CD14-positive monocyte (primary cell): Measurements from ENCODE around the gene VPS8. TPM values are rescaled to one million over a fixed set of nuclear protein-coding genes. Genes with fewer than 3 reads are reported as not detected.

Experiments used
- DNase-seq, 3 donors: peaks; one replicate each; pipeline ENCODE4 v3.0.0-alpha.2; 2011 to 2022
- H2AFZ ChIP-seq: 2 replicates; pipeline ENCODE4 v1.6.0; 2012; ENCODE audit warnings: mild to moderate bottlenecking, low read depth, low read length, inconsistent platforms; ENCODE audit not compliant: insufficient read depth, poor library complexity, severe bottlenecking
- H3K27ac ChIP-seq, 2 donors: 1 replicate in 1 of 2; 2 replicates in 1 of 2; pipeline ENCODE4 v1.5.1; 2012 to 2013; ENCODE audit warnings: low read length in 2 of 2, control low read depth in 1 of 2, inconsistent platforms in 1 of 2, low read depth in 1 of 2, mild to moderate bottlenecking in 1 of 2
- H3K27me3 ChIP-seq, 2 donors: one replicate each; pipeline versions ENCODE4 v1.6.0 to v1.6.1; 2011 to 2013; ENCODE audit warnings: low read length in 2 of 2; ENCODE audit not compliant: control insufficient read depth in 2 of 2, insufficient read depth in 2 of 2
- H3K36me3 ChIP-seq, 2 donors: replicated peaks in 1 of 2; 1 replicate in 1 of 2; 2 replicates in 1 of 2; pipeline versions ENCODE4 v1.5.1 to v1.6.1; 2012 to 2013; ENCODE audit warnings: low read length in 2 of 2, control low read depth in 1 of 2, inconsistent platforms in 1 of 2, mild to moderate bottlenecking in 1 of 2; ENCODE audit not compliant: insufficient read depth in 2 of 2, control insufficient read depth in 1 of 2
- H3K4me1 ChIP-seq, 2 donors: 1 replicate in 1 of 2; 2 replicates in 1 of 2; pipeline versions ENCODE4 v1.5.1 to v1.6.1; 2012 to 2013; ENCODE audit warnings: low read length in 2 of 2, control low read depth in 1 of 2, inconsistent platforms in 1 of 2, mild to moderate bottlenecking in 1 of 2, moderate library complexity in 1 of 2; ENCODE audit not compliant: insufficient read depth in 2 of 2, control insufficient read depth in 1 of 2
- H3K4me2 ChIP-seq: replicated peaks from 2 replicates; pipeline ENCODE3; 2012; ENCODE audit warnings: low read length, moderate library complexity, mild to moderate bottlenecking; ENCODE audit not compliant: poor library complexity, severe bottlenecking; ENCODE audit errors: extremely low read depth
- H3K4me3 ChIP-seq, 3 experiments: fragments of 200-600 bp in 1 of 3; sonication (generic) in 1 of 3; replicated peaks in 1 of 3; 1 replicate in 2 of 3; 2 replicates in 1 of 3; pipeline ENCODE4 v1.5.1; 2011 to 2013; ENCODE audit warnings: low read length in 3 of 3, mild to moderate bottlenecking in 3 of 3, control low read depth in 2 of 3, low read depth in 2 of 3, inconsistent platforms in 1 of 3, moderate library complexity in 1 of 3
- H3K79me2 ChIP-seq: 2 replicates; pipeline ENCODE4 v1.6.0; 2012; ENCODE audit warnings: mild to moderate bottlenecking, control low read depth, inconsistent platforms, low read length, moderate library complexity; ENCODE audit not compliant: insufficient read depth
- H3K9ac ChIP-seq: 2 replicates; pipeline ENCODE4 v1.6.0; 2017; ENCODE audit warnings: low read length, mild to moderate bottlenecking; ENCODE audit not compliant: insufficient read depth, poor library complexity, severe bottlenecking
- H3K9me3 ChIP-seq, 2 donors: replicated peaks in 1 of 2; 1 replicate in 1 of 2; 2 replicates in 1 of 2; pipeline versions ENCODE4 v1.5.1 to v1.6.1; 2012 to 2013; ENCODE audit warnings: low read length in 2 of 2, control low read depth in 1 of 2; ENCODE audit not compliant: control insufficient read depth in 1 of 2, insufficient read depth in 1 of 2
- H4K20me1 ChIP-seq: 2 replicates; pipeline ENCODE4 v1.6.0; 2012; ENCODE audit warnings: mild to moderate bottlenecking, low read length, control low read depth, moderate library complexity; ENCODE audit not compliant: insufficient read depth
- H3K27ac Mint-ChIP-seq, 7 donors: one replicate each; pipeline ENCODE4 v1.8.0; 2020; ENCODE audit warnings: mild to moderate bottlenecking in 7 of 7, mixed read lengths in 7 of 7, moderate library complexity in 6 of 7, inconsistent platforms in 2 of 7
- H3K27me3 Mint-ChIP-seq, 3 donors: one replicate each; pipeline ENCODE4 v1.8.0; 2021 to 2022; ENCODE audit warnings: low read depth in 3 of 3, mild to moderate bottlenecking in 3 of 3, mixed read lengths in 3 of 3, moderate library complexity in 3 of 3, inconsistent platforms in 1 of 3
- H3K36me3 Mint-ChIP-seq, 2 donors: one replicate each; pipeline ENCODE4 v1.8.0; 2020; ENCODE audit warnings: mixed read lengths in 2 of 2, inconsistent platforms in 1 of 2, mild to moderate bottlenecking in 1 of 2
- H3K4me1 Mint-ChIP-seq: one replicate; pipeline ENCODE4 v1.8.0; 2020; ENCODE audit warnings: mild to moderate bottlenecking, mixed read lengths
- H3K4me3 Mint-ChIP-seq, 2 donors: one replicate each; pipeline ENCODE4 v1.8.0; 2020; ENCODE audit warnings: mild to moderate bottlenecking in 2 of 2, mixed read lengths in 2 of 2, moderate library complexity in 1 of 2
- H3K9me3 Mint-ChIP-seq, 7 donors: one replicate each; pipeline ENCODE4 v1.8.0; 2020 to 2022; ENCODE audit warnings: mixed read lengths in 7 of 7, mild to moderate bottlenecking in 6 of 7, moderate library complexity in 6 of 7, inconsistent platforms in 2 of 7
- WGBS: methylation state at CpG from one replicate; pipeline ENCODE4 v1.1.5; 2013; ENCODE audit warnings: missing lambda C conversion rate; ENCODE audit not compliant: insufficient coverage; 5-methylcytosine and 5-hydroxymethylcytosine counted together
- intact Hi-C, 2 donors: fragments of 100-400 bp; cut with micrococcal nuclease; formaldehyde crosslinking; loops; one replicate each; pipeline versions ENCODE4 v1.15.0 to v1.15.1; 2023
- polyA plus RNA-seq, 3 donors: library from polyadenylated mRNA; depleted of rRNA in 1 of 3; unstranded in 2 of 3; stranded (reverse) in 1 of 3; fragments of 300-500 nt in 2 of 3; fragments of >200 nt in 1 of 3; fragmentation: Illumina TruSeq in 2 of 3; gene quantifications; 1 replicate in 2 of 3; 2 replicates in 1 of 3; pipeline ENCODE4 v1.2.3, GENCODE V29; 2012 to 2021
- TF ChIP-seq, protein P1 (sequence below): fragments of 200-600 bp; IDR thresholded peaks from one replicate; pipeline ENCODE4 v1.8.0; 2022; ENCODE audit warnings: antibody characterized with exemption, mild to moderate bottlenecking

VPS8 gene
- polyA plus RNA-seq, 3 donors, result 22.0 to 42.3 (median 29.2) TPM

DNA sequence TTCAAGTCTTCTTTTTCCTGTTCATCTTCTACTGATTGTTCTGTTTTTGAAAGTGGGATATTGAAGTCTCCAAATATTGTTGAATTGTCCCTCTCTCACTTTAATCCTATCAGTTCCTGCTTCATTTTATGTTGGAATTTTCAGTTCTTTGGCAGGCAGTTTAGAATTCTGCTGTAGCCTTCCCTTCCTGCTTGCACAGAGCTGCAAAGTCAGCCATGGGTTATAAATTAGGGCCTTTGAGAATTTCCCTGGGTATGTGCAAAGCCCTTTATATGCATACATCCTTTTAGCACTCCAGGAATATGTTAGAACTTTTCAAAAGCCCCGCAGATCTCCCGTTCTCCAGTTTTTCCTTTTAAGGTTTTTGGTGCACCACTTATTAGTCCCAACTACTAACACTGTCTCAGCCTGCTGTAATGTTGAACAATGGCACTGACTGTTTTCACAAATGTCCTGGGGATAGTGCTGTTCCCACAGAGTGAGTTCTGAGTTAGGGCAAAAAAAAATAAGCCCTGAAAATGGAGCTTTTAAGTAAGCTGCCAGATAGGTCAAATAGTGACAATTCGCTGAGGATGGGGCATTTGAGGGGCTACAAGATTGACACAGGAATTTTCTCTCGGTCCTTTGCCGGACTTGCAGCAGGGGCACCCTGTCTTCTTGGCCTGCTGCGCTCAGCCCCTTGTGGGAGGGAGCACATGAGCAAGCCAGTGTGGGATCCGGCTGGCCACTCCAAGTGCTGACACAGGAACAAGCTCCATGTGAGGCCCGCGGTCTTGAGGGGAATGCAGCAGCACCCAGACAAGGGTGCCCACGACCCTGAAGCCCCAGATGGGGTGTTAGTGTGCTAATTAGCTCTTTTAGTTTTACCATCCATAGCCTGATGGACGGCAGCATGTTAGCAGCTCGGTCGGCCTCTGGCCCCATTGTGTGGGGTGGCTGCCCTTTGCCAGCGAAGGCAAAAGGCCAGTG lies 96.0 kb downstream of the VPS8 start:
- intact Hi-C loops, result no loop called here
- no peaks in the 10 kb centered on the region for H3K27me3 ChIP-seq
- 99% methylated on average over 8 of the region's 14 CpGs for WGBS
- H3K4me1 ChIP-seq, result no peaks in the 10 kb centered on the region
- H4K20me1 ChIP-seq, result peaks cover 3% of the 10 kb centered on the region
- H3K36me3 Mint-ChIP-seq, result peaks cover 76 to 79% of the 10 kb centered on the region in 2 donors
- H3K27ac Mint-ChIP-seq, result peak overlapping the region in 1 of 7 donors; percentile 13
- H3K4me3 Mint-ChIP-seq, result no peak overlapping the region
- TF ChIP-seq, protein P1, sequence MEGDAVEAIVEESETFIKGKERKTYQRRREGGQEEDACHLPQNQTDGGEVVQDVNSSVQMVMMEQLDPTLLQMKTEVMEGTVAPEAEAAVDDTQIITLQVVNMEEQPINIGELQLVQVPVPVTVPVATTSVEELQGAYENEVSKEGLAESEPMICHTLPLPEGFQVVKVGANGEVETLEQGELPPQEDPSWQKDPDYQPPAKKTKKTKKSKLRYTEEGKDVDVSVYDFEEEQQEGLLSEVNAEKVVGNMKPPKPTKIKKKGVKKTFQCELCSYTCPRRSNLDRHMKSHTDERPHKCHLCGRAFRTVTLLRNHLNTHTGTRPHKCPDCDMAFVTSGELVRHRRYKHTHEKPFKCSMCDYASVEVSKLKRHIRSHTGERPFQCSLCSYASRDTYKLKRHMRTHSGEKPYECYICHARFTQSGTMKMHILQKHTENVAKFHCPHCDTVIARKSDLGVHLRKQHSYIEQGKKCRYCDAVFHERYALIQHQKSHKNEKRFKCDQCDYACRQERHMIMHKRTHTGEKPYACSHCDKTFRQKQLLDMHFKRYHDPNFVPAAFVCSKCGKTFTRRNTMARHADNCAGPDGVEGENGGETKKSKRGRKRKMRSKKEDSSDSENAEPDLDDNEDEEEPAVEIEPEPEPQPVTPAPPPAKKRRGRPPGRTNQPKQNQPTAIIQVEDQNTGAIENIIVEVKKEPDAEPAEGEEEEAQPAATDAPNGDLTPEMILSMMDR, result no peak
- H3K27ac ChIP-seq, result no peak overlapping the region
- no peak overlapping the region for H2AFZ ChIP-seq
- H3K9ac ChIP-seq, result no peak overlapping the region
- H3K4me1 Mint-ChIP-seq, result no peaks in the 10 kb centered on the region
- no peak overlapping the region for H3K4me3 ChIP-seq
- peaks cover 0 to 2% (median 0%) of the 10 kb centered on the region in 3 donors for H3K27me3 Mint-ChIP-seq
- H3K4me2 ChIP-seq, result no peak overlapping the region
- peaks cover 0 to 3% of the 10 kb centered on the region in 2 donors for H3K9me3 ChIP-seq
- H3K9me3 Mint-ChIP-seq, result peaks cover 0 to 5% (median 3%) of the 10 kb centered on the region in 7 donors
- DNase-seq, result no peak
- no peaks in the 10 kb centered on the region for H3K79me2 ChIP-seq
- peaks cover 40 to 94% of the 10 kb centered on the region in 2 donors for H3K36me3 ChIP-seq

DNA sequence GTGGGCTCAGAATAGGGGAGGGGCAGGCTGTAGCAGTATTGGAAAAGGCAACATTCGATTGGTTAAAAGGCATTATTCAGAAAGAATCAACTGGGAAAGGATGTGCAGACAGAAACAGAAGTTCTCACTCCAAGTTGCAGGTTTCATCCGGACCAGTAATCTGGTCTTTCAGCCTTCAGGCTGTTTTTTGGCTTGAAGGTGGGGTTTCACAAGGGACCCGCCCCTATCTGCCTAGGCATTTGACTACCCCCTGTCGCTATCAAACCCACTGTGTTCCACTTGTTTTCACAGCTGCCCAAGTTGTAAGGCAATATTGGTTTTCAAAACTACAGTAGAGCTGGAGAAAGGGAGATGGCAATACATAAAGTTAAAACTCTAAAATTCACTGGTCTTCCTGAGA lies 96.9 kb downstream of the VPS8 start:
- Histone ChIP-seq H4K20me1 (peaks cover 3% of the 10 kb centered on the region), H3K27ac (no peak overlapping the region), H3K4me1 (no peaks in the 10 kb centered on the region), H3K27me3 (no peaks in the 10 kb centered on the region), H3K4me2 (no peak overlapping the region), H3K36me3 (peaks cover 38 to 94% of the 10 kb centered on the region in 2 donors), H3K79me2 (no peaks in the 10 kb centered on the region), H3K9me3 (no peaks in the 10 kb centered on the region), H3K4me3 (no peak overlapping the region), H2AFZ (no peak overlapping the region), H3K9ac (no peak overlapping the region)
- WGBS, result 100% methylated on average over 3 of the region's 4 CpGs
- DNase-seq, result no peak
- no peak overlapping the region for H3K4me3 Mint-ChIP-seq
- peaks cover 0 to 2% (median 0%) of the 10 kb centered on the region in 3 donors for H3K27me3 Mint-ChIP-seq
- no peaks in the 10 kb centered on the region for H3K4me1 Mint-ChIP-seq
- H3K36me3 Mint-ChIP-seq, result peaks cover 67 to 78% of the 10 kb centered on the region in 2 donors
- peak overlapping the region in 1 of 7 donors; percentile 12 for H3K27ac Mint-ChIP-seq
- TF ChIP-seq, protein P1, result no peak
- peaks cover 0 to 4% (median 3%) of the 10 kb centered on the region in 7 donors for H3K9me3 Mint-ChIP-seq
- intact Hi-C loops, result no loop called here
